GM23248 (cell line): Measurements from ENCODE around the gene ENOX1. TPM values are rescaled to one million over a fixed set of nuclear protein-coding genes. Genes with fewer than 3 reads are reported as not detected.

ENCODE experiments used
- DNase-seq: peaks from one replicate; pipeline ENCODE4 v3.0.0-alpha.2; 2015
- H2AFZ ChIP-seq: fragments of 200-600 bp; sonication (generic); 2 replicates; pipeline ENCODE4 v1.6.1; 2016; ENCODE audit warnings: antibody characterized with exemption
- H3F3A ChIP-seq: fragments of 200-600 bp; sonication (generic); 2 replicates; pipeline ENCODE4 v1.6.1; 2016; ENCODE audit warnings: mild to moderate bottlenecking, antibody characterized with exemption, mixed run types; ENCODE audit not compliant: insufficient read depth
- H3K27ac ChIP-seq: fragments of 200-600 bp; sonication (generic); 2 replicates; pipeline ENCODE4 v1.5.1; 2016; ENCODE audit warnings: mild to moderate bottlenecking
- H3K27me3 ChIP-seq: fragments of 200-600 bp; sonication (generic); replicated peaks from 2 replicates; pipeline ENCODE4 v1.6.1; 2016; ENCODE audit warnings: mild to moderate bottlenecking; ENCODE audit not compliant: insufficient read depth
- H3K36me3 ChIP-seq: fragments of 200-600 bp; sonication (generic); 2 replicates; pipeline ENCODE4 v1.6.1; 2016; ENCODE audit warnings: low read depth, mild to moderate bottlenecking
- H3K4me1 ChIP-seq: fragments of 200-600 bp; sonication (generic); 2 replicates; pipeline ENCODE4 v1.6.1; 2016; ENCODE audit warnings: mild to moderate bottlenecking; ENCODE audit not compliant: insufficient read depth
- H3K4me2 ChIP-seq: fragments of 200-600 bp; sonication (generic); one replicate; pipeline ENCODE4 v1.6.1; 2016; ENCODE audit warnings: mild to moderate bottlenecking; ENCODE audit not compliant: unreplicated experiment
- H3K4me3 ChIP-seq: fragments of 200-600 bp; sonication (generic); 2 replicates; pipeline ENCODE4 v1.5.1; 2016; ENCODE audit warnings: mild to moderate bottlenecking
- H3K79me2 ChIP-seq: fragments of 200-600 bp; sonication (generic); 2 replicates; pipeline ENCODE4 v1.6.1; 2016; ENCODE audit warnings: mild to moderate bottlenecking; ENCODE audit not compliant: insufficient read depth
- H3K9ac ChIP-seq: fragments of 200-600 bp; sonication (generic); 2 replicates; pipeline ENCODE4 v1.6.1; 2016; ENCODE audit warnings: mild to moderate bottlenecking
- H3K9me2 ChIP-seq: fragments of 200-600 bp; sonication (generic); 2 replicates; pipeline ENCODE4 v1.6.1; 2016; ENCODE audit warnings: mixed run types, mild to moderate bottlenecking, moderate library complexity; ENCODE audit not compliant: insufficient read depth
- H3K9me3 ChIP-seq: fragments of 200-600 bp; sonication (generic); one replicate; pipeline ENCODE4 v1.6.1; 2017; ENCODE audit warnings: low read depth
- H4K20me1 ChIP-seq: fragments of 200-600 bp; sonication (generic); 2 replicates; pipeline ENCODE4 v1.6.0; 2016; ENCODE audit not compliant: insufficient read depth
- EZH2 ChIP-seq: fragments of 200-600 bp; sonication (generic); IDR thresholded peaks from 2 replicates; pipeline ENCODE4 v1.6.1; 2018; ENCODE audit warnings: antibody characterized with exemption, mild to moderate bottlenecking; ENCODE audit not compliant: insufficient read depth, poor library complexity, severe bottlenecking
- EZH2phosphoT487 ChIP-seq: fragments of 200-600 bp; sonication (generic); IDR thresholded peaks from 2 replicates; pipeline ENCODE4 v1.6.1; 2018; ENCODE audit warnings: antibody characterized with exemption, moderate library complexity, mild to moderate bottlenecking, low read depth; ENCODE audit not compliant: insufficient read depth
- WGBS, 2 experiments: methylation state at CpG; one replicate each; pipeline ENCODE4 v1.1.6; 2015 to 2017; ENCODE audit warnings: low lambda C conversion rate in 2 of 2, low coverage in 1 of 2; ENCODE audit errors: missing lambda C conversion rate in 2 of 2; 5-methylcytosine and 5-hydroxymethylcytosine counted together
- in situ Hi-C: fragments of 300-500 bp; cut with MboI; formaldehyde crosslinking; loops from 2 replicates; pipeline ENCODE4 v1.15.0; 2020
- polyA plus RNA-seq: library from polyadenylated mRNA; unstranded; fragments of >200 nt; fragmentation: Nextera tagmentation; extraction: Ambion mirVana; gene quantifications from 2 replicates; pipeline ENCODE4 v1.2.1, GENCODE V29; 2016
- total RNA-seq: library from RNA; depleted of rRNA; stranded (reverse); fragments of >200 nt; shearing (Covaris generic); gene quantifications from 2 replicates; pipeline ENCODE4 v1.2.3, GENCODE V29; 2014

ENOX1 gene
- total and polyA plus RNA-seq, 2 experiments from 2014 or later = 1.8 to 3.2 TPM

DNA sequence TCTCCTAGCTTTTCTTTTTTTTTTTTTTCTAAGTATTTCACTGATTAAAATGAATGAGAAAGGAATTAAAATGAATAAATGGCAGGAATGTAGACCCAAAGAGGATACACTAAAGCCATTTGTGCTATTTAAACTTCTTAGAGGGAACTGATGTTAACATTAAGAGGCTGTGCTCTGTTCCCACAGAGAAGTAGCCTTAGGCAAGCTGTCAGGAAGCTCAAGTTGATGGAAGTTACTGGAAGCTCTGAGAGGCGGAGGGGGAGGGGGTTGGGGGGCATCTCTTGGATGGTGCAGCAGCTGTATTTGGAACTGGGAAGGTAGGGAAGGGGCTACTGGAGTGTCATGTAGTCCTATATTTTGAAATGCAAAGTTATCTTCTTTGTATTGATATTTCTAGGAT lies 595.2 kb downstream of the ENOX1 start:
- Histone ChIP-seq H2AFZ (no peak overlapping the region), H3K9me3 (no peaks in the 10 kb centered on the region), H3K27ac (no peak overlapping the region), H3F3A (no peaks in the 10 kb centered on the region), H3K36me3 (no peaks in the 10 kb centered on the region), H3K4me3 (no peak overlapping the region), H3K9me2 (no peaks in the 10 kb centered on the region), H3K9ac (no peak overlapping the region), H3K79me2 (no peaks in the 10 kb centered on the region), H4K20me1 (no peaks in the 10 kb centered on the region), H3K4me2 (no peak overlapping the region), H3K27me3 (0 out of 2 replicates have a peak, but pooled peaks cover 4% of the 10 kb centered on the region), H3K4me1 (no peaks in the 10 kb centered on the region)
- TF ChIP-seq EZH2phosphoT487 = no peak
- TF ChIP-seq EZH2 = no peak
- in situ Hi-C loops = no loop called here
- 100% methylated on average over 1 of the region's 1 CpG for WGBS, 2 experiments
- no peak for DNase-seq

DNA sequence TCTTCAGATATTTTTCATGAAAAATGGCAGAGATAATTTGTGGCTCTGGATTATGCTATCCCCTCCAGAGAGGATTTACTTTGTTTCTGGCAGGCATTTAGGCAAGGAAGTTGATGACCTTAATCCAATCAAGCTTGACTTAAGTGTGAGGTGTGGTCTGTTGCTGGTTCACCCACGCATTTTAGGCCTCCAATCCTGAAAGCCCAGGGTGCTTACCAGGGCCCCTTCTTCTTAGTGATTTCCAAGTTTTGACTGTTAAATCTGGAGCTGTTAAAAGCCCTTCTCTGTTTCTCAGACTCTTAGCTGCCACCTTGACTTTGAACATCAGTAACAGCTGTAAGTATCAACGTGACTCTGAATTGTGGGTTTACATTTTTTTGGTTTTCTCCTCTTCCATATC lies 601.5 kb downstream of the ENOX1 start:
- Histone ChIP-seq H3K4me3 (no peak overlapping the region), H3K9me2 (no peaks in the 10 kb centered on the region), H3K27me3 (no peaks in the 10 kb centered on the region), H3F3A (no peaks in the 10 kb centered on the region), H3K27ac (no peak overlapping the region), H3K9ac (no peak overlapping the region), H3K4me1 (no peaks in the 10 kb centered on the region), H2AFZ (no peak overlapping the region), H3K79me2 (no peaks in the 10 kb centered on the region), H3K4me2 (no peak overlapping the region), H4K20me1 (no peaks in the 10 kb centered on the region), H3K9me3 (no peaks in the 10 kb centered on the region), H3K36me3 (no peaks in the 10 kb centered on the region)
- in situ Hi-C loops = no loop called here
- 76 to 94% methylated on average over 2 of the region's 2 CpGs for WGBS, 2 experiments
- TF ChIP-seq EZH2phosphoT487 = no peak
- no peak for TF ChIP-seq EZH2
- no peak for DNase-seq

DNA sequence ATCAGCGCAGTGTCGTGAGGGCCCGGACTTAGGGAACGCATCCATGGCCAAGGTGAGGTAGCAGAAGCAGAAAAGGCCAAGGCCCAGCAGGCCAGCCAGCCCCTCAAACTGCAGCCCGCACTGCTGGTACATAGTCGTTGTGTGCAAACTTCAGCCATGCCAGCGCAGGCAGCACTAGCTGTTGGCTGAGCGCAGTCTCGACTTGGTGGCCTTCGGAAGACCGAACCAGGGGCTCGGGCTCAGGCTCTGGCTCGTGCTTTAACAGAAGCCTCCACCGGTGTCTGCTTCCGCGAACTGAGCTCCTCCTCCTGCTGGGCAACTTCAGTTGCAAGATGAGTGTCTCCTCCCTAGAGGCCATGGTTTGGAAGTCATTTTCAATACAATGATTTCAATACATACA lies 605.9 kb downstream of the ENOX1 start:
- Histone ChIP-seq H3K4me1 (no peaks in the 10 kb centered on the region), H3K9ac (no peak overlapping the region), H3K27me3 (no peaks in the 10 kb centered on the region), H3K9me2 (no peaks in the 10 kb centered on the region), H3K79me2 (no peaks in the 10 kb centered on the region), H3F3A (no peaks in the 10 kb centered on the region), H3K27ac (no peak overlapping the region), H4K20me1 (no peaks in the 10 kb centered on the region), H2AFZ (no peak overlapping the region), H3K36me3 (no peaks in the 10 kb centered on the region), H3K4me2 (no peak overlapping the region), H3K9me3 (no peaks in the 10 kb centered on the region), H3K4me3 (no peak overlapping the region)
- TF ChIP-seq EZH2phosphoT487 = no peak
- TF ChIP-seq EZH2 = no peak
- in situ Hi-C loops = no loop called here
- DNase-seq = no peak
- 89% methylated on average over 16 of the region's 16 CpGs for WGBS, 2 experiments

DNA sequence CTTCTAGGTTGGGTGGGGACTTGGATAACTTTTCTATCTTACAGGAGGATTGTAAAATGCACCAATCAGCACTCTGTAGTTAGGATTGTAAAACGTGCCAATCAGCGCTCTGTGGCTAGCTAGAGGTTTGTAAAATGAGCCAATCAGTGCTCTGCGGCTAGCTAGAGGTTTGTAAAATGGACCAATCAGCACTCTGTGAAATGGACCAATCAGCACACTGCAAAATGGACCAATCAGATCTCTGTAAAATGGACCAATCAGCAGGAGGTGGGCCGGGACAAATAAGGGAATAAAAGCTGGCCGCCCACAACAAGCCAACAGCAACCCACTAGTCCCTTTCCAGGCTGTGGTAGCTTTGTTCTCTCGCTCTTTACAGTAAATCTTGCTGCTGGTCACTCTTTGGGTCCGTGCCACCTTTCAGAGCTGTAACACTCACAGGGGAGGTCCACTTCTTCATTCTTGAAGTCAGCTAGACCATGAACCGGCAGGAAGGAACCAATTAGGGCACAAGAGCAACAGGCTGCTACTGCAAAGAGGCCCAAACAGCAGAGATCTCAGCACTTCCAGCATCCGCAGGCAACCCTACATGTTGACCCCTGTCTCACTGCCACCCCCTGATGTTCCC lies 606.6 kb downstream of the ENOX1 start:
- no peaks in the 10 kb centered on the region for H3K9me3 ChIP-seq
- H3K27me3 ChIP-seq = no peaks in the 10 kb centered on the region
- no peak overlapping the region for H3K27ac ChIP-seq
- no peaks in the 10 kb centered on the region for H4K20me1 ChIP-seq
- H3K9me2 ChIP-seq = no peaks in the 10 kb centered on the region
- TF ChIP-seq EZH2 (no peak), EZH2phosphoT487 (no peak)
- H3K79me2 ChIP-seq = no peaks in the 10 kb centered on the region
- DNase-seq = no peak
- H3K4me1 ChIP-seq = no peaks in the 10 kb centered on the region
- H3K4me3 ChIP-seq = no peak overlapping the region
- WGBS, 2 experiments = 79 to 81% methylated on average over 9 of the region's 9 CpGs
- in situ Hi-C loops = no loop called here
- H3K36me3 ChIP-seq = no peaks in the 10 kb centered on the region
- H3K4me2 ChIP-seq = no peak overlapping the region
- no peaks in the 10 kb centered on the region for H3F3A ChIP-seq
- H3K9ac ChIP-seq = no peak overlapping the region
- H2AFZ ChIP-seq = no peak overlapping the region

DNA sequence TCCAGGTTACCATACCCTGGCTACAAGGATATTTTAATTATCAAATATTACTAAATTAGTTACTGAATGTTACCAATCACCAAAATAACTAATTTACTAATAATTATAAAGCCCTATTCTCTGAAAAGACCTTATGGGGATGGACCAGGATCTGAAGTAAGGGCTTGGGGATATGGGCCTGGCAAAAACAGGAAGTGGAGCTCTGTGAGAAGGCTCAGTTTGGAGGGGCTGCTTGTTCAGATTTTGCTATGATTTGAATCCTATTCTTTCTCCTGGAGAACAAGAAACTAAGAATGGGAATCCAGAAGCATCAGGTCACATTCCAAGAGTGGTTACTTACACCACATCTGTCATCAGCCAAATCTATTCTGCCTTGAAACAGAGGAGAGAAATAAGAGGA lies 615.3 kb downstream of the ENOX1 start:
- TF ChIP-seq EZH2phosphoT487 (no peak), EZH2 (no peak)
- H3K9me2 ChIP-seq = no peaks in the 10 kb centered on the region
- in situ Hi-C loops = no loop called here

More for the DNA sequence above, 615.3 kb downstream of the ENOX1 start:
- no peak for DNase-seq
- Histone ChIP-seq H3F3A (no peaks in the 10 kb centered on the region), H3K27ac (no peak overlapping the region), H3K27me3 (no peaks in the 10 kb centered on the region), H3K4me1 (no peaks in the 10 kb centered on the region), H2AFZ (no peak overlapping the region), H3K9ac (no peak overlapping the region), H3K4me2 (no peak overlapping the region), H3K79me2 (no peaks in the 10 kb centered on the region), H3K36me3 (no peaks in the 10 kb centered on the region), H3K4me3 (no peak overlapping the region), H4K20me1 (no peaks in the 10 kb centered on the region), H3K9me3 (no peaks in the 10 kb centered on the region)
